Panc1 (cell line): ENCODE measurements around the gene AAK1.

ENCODE experiments used
- POLR2AphosphoS5 ChIP-seq: IDR thresholded peaks from 2 replicates; pipeline ENCODE4 v1.6.1; 2012; ENCODE audit warnings: mild to moderate bottlenecking, low read depth, low read length, moderate library complexity
- REST ChIP-seq, 2 experiments: IDR thresholded peaks; 2 replicates each; pipeline ENCODE4 v1.6.1; 2011 to 2012; ENCODE audit warnings: low read depth in 2 of 2, control low read depth in 1 of 2, low read length in 1 of 2, mild to moderate bottlenecking in 1 of 2, moderate library complexity in 1 of 2; ENCODE audit not compliant: insufficient read depth in 1 of 2
- SIN3A ChIP-seq: IDR thresholded peaks from 2 replicates; pipeline ENCODE4 v1.6.1; 2012; ENCODE audit warnings: low read depth, mild to moderate bottlenecking, low read length, moderate library complexity, borderline replicate concordance; ENCODE audit not compliant: insufficient read depth
- TCF7L2 ChIP-seq: IDR thresholded peaks from 2 replicates; pipeline ENCODE4 v1.6.1; 2011; ENCODE audit warnings: mild to moderate bottlenecking, low read depth, low read length, inconsistent platforms
- TF ChIP-seq, protein P1 (sequence below): fragments of 450-650 bp; IDR thresholded peaks from 2 replicates; pipeline ENCODE4 v1.5.1; 2017; ENCODE audit warnings: mild to moderate bottlenecking

DNA sequence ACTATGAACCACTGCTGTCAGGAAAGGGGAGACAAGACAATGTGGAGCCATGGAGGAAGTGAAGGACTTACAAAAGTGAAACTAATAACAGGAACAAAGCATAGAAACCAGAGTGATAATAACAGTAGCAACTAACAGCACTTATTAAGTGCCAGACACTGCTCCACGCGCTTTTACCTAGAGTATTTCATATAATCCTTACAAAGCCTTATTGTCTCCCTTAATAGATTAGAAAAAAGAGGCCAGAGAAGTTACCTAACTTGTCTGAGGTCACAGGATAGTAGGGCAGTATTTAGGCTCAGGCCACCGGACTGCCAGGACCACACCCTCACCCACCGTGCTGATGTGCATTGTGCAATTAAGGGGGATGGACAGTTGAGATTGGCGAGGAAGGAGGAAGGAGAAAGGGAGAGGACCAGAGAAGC lies 107.7 kb downstream of the AAK1 start:
- TF ChIP-seq, protein P1, sequence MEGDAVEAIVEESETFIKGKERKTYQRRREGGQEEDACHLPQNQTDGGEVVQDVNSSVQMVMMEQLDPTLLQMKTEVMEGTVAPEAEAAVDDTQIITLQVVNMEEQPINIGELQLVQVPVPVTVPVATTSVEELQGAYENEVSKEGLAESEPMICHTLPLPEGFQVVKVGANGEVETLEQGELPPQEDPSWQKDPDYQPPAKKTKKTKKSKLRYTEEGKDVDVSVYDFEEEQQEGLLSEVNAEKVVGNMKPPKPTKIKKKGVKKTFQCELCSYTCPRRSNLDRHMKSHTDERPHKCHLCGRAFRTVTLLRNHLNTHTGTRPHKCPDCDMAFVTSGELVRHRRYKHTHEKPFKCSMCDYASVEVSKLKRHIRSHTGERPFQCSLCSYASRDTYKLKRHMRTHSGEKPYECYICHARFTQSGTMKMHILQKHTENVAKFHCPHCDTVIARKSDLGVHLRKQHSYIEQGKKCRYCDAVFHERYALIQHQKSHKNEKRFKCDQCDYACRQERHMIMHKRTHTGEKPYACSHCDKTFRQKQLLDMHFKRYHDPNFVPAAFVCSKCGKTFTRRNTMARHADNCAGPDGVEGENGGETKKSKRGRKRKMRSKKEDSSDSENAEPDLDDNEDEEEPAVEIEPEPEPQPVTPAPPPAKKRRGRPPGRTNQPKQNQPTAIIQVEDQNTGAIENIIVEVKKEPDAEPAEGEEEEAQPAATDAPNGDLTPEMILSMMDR = no peak
- TF ChIP-seq REST (IDR thresholded peaks at IDR 0.05; ENCODE audit: insufficient read depth in 1 of 2, low read depth in 2 of 2, low read length in 1 of 2) (no peak), SIN3A (no peak), POLR2AphosphoS5 (no peak), TCF7L2 (no peak)
